GM23338 (cell line): ENCODE results near the gene POLG2.

Source experiments
- CREB1 ChIP-seq: fragments of 250-450 bp; sonication (Bioruptor Pico); IDR thresholded peaks from 2 replicates; pipeline ENCODE4 v1.5.0; 2020; ENCODE audit warnings: low read depth, mild to moderate bottlenecking, moderate library complexity
- CTCF ChIP-seq, 2 experiments: fragments of 200-600 bp in 1 of 2; sonication (generic) in 1 of 2; conservative IDR thresholded peaks; 2 replicates each; pipeline versions ENCODE4 v1.5.1 to v1.6.1; 2016 to 2017; ENCODE audit warnings: antibody characterized with exemption in 2 of 2, low read depth in 2 of 2, mild to moderate bottlenecking in 2 of 2, moderate library complexity in 1 of 2
- EZH2 ChIP-seq: fragments of 200-600 bp; sonication (generic); IDR thresholded peaks from one replicate; pipeline ENCODE4 v1.8.0; 2017; ENCODE audit warnings: antibody characterized with exemption, mild to moderate bottlenecking, low read depth; ENCODE audit not compliant: unreplicated experiment
- EZH2phosphoT487 ChIP-seq: fragments of 200-600 bp; sonication (generic); IDR thresholded peaks from one replicate; pipeline ENCODE4 v1.8.1; 2018; ENCODE audit warnings: antibody characterized with exemption; ENCODE audit not compliant: unreplicated experiment
- JUNB ChIP-seq: IDR thresholded peaks from one replicate; pipeline ENCODE4 v1.6.1; 2016; ENCODE audit warnings: antibody characterized with exemption; ENCODE audit not compliant: unreplicated experiment
- NANOG ChIP-seq: IDR thresholded peaks from 2 replicates; pipeline ENCODE4 v1.6.1; 2016; ENCODE audit warnings: antibody characterized with exemption, borderline replicate concordance
- POLR2AphosphoS5 ChIP-seq: IDR thresholded peaks from 2 replicates; pipeline ENCODE4 v1.6.1; 2016; ENCODE audit warnings: antibody characterized with exemption, low read depth
- REST ChIP-seq: IDR thresholded peaks from one replicate; pipeline ENCODE4 v1.6.1; 2018; ENCODE audit warnings: antibody characterized with exemption; ENCODE audit not compliant: unreplicated experiment
- TF ChIP-seq, protein P1 (sequence below): fragments of 250-450 bp; sonication (Bioruptor Pico); IDR thresholded peaks from 2 replicates; pipeline ENCODE4 v1.5.0; 2020; ENCODE audit warnings: mild to moderate bottlenecking, moderate library complexity

GRCh38 chr17:64504769-64505339 lies 8.0 kb upstream of the POLG2 start:
- no peak for TF ChIP-seq CTCF (conservative IDR thresholded peaks at IDR 0.05; ENCODE audit: low read depth in 2 of 2)
- TF ChIP-seq POLR2AphosphoS5 = no peak; the same call in 1 of the 2 replicates
- TF ChIP-seq REST = no peak
- TF ChIP-seq NANOG = no peak
- no peak for TF ChIP-seq EZH2
- TF ChIP-seq JUNB = no peak
- TF ChIP-seq, protein P1, sequence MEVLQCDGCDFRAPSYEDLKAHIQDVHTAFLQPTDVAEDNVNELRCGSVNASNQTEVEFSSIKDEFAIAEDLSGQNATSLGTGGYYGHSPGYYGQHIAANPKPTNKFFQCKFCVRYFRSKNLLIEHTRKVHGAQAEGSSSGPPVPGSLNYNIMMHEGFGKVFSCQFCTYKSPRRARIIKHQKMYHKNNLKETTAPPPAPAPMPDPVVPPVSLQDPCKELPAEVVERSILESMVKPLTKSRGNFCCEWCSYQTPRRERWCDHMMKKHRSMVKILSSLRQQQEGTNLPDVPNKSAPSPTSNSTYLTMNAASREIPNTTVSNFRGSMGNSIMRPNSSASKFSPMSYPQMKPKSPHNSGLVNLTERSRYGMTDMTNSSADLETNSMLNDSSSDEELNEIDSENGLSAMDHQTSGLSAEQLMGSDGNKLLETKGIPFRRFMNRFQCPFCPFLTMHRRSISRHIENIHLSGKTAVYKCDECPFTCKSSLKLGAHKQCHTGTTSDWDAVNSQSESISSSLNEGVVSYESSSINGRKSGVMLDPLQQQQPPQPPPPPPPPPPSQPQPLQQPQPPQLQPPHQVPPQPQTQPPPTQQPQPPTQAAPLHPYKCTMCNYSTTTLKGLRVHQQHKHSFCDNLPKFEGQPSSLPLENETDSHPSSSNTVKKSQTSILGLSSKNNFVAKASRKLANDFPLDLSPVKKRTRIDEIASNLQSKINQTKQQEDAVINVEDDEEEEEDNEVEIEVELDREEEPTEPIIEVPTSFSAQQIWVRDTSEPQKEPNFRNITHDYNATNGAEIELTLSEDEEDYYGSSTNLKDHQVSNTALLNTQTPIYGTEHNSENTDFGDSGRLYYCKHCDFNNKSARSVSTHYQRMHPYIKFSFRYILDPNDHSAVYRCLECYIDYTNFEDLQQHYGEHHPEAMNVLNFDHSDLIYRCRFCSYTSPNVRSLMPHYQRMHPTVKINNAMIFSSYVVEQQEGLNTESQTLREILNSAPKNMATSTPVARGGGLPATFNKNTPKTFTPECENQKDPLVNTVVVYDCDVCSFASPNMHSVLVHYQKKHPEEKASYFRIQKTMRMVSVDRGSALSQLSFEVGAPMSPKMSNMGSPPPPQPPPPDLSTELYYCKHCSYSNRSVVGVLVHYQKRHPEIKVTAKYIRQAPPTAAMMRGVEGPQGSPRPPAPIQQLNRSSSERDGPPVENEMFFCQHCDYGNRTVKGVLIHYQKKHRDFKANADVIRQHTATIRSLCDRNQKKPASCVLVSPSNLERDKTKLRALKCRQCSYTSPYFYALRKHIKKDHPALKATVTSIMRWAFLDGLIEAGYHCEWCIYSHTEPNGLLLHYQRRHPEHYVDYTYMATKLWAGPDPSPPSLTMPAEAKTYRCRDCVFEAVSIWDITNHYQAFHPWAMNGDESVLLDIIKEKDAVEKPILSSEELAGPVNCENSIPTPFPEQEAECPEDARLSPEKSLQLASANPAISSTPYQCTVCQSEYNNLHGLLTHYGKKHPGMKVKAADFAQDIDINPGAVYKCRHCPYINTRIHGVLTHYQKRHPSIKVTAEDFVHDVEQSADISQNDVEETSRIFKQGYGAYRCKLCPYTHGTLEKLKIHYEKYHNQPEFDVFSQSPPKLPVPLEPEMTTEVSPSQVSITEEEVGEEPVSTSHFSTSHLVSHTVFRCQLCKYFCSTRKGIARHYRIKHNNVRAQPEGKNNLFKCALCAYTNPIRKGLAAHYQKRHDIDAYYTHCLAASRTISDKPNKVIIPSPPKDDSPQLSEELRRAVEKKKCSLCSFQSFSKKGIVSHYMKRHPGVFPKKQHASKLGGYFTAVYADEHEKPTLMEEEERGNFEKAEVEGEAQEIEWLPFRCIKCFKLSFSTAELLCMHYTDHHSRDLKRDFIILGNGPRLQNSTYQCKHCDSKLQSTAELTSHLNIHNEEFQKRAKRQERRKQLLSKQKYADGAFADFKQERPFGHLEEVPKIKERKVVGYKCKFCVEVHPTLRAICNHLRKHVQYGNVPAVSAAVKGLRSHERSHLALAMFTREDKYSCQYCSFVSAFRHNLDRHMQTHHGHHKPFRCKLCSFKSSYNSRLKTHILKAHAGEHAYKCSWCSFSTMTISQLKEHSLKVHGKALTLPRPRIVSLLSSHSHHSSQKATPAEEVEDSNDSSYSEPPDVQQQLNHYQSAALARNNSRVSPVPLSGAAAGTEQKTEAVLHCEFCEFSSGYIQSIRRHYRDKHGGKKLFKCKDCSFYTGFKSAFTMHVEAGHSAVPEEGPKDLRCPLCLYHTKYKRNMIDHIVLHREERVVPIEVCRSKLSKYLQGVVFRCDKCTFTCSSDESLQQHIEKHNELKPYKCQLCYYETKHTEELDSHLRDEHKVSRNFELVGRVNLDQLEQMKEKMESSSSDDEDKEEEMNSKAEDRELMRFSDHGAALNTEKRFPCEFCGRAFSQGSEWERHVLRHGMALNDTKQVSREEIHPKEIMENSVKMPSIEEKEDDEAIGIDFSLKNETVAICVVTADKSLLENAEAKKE (CRISPR knock-in tag) = no peak
- no peak for TF ChIP-seq CREB1 (CRISPR knock-in tag)
- no peak for TF ChIP-seq EZH2phosphoT487
